ENCODE data around the gene DCTD. TPM values are rescaled to one million over a fixed set of nuclear protein-coding genes. Genes with fewer than 3 reads are reported as not detected.

DCTD gene
- 86.0 and 100 TPM in 2 replicates for total RNA-seq

DNA sequence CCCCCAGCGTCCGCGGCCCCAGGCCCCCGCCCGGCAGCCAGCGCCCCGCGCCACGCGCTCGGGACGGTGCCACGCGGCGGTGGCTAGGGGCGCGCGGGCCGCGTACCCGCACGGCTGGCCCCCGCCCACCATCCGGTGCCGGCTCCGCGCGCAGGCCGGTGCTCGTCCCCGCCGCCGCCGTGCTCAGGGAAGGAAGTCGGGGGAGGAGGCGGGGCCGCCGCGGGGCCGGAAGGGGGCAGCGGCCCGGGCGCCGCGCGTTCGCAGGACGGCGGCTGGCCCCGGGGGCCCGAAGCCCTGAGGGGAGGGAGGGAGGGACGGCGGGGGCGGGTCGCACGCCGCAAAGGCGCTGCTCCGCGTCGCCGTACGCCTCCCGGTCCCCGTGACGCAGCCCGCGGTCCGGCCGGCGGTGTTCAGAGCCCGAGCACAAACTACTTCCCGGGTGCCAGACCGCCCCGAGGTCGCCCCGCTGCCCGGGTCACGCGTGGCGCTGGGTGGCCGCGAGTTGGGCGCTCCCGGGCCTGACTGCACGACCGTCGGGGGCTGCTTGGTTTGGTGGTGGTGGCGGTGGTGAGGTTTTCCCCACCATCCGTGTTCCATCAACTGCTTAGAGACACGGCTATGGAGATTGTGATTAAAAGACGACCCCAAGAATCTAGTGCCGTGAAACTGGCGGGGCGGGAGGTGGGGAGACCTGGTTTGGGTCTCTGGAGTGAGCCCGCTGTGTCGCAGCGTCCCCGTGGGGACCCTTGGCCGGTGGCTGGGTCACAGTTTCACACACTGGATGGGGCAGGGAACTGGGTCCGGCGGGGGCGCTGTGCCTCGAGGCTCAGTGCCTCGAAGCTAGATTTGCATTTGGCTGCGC, at the start of gene DCTD:
DCTD (minus strand) TSS at position 205 of the 862 bp plus-strand sequence. CDS start 1,818 bp downstream, outside the sequence.

Other genes starting within 250 kb of the DCTD start
- 33.1 and 45.1 TPM in 2 replicates for gene WWC2, start 181.9 kb upstream of the DCTD start, total RNA-seq